HCT116 (cell line): ENCODE measurements around the gene HAPLN2. TPM values are rescaled to one million over a fixed set of nuclear protein-coding genes. Genes with fewer than 3 reads are reported as not detected.
A peak's percentile ranks its signal among the peaks of the same experiment; 100 is the strongest.

Experiments
- ATAC-seq: fragments of 200-7000 bp; cut with Tn5 transposase; 2 replicates; pipeline ENCODE4 v1.9.1; 2020; ENCODE audit warnings: mild to moderate bottlenecking, moderate library complexity
- BruUV-seq: library from RNA; stranded (reverse); fragments of 400-500 nt; replicated peaks from 2 replicates; lab custom pipeline; 2021; lab: Mats Ljungman, UMichigan
- CTCF ChIA-PET: fragments of 300-600 bp; sonication (Branson Sonifier 250); formaldehyde crosslinking; loops from one replicate; lab custom pipeline; 2021; ENCODE audit warnings: antibody characterized with exemption; lab: Charles Lee
- POLR2A ChIA-PET: fragments of 300-600, 350-600 bp; sonication (Branson Sonifier 250); formaldehyde crosslinking; loops from one replicate; lab custom pipeline; 2021; ENCODE audit warnings: antibody characterized with exemption; lab: Charles Lee
- RAD21 ChIA-PET, 2 experiments: fragments of 300-600 bp; sonication (Branson Sonifier 250); formaldehyde crosslinking; loops; one replicate each; lab custom pipeline; 2023; ENCODE audit warnings: low total read pairs in 2 of 2; ENCODE audit not compliant: uncharacterized antibody in 2 of 2, unreplicated experiment in 2 of 2, low non-redundant PET in 1 of 2; lab: Charles Lee
- DNase-seq: peaks from one replicate; pipeline ENCODE4 v3.0.0-alpha.2; 2010; ENCODE audit warnings: low read depth, low spot score
- H2AFZ ChIP-seq: fragments of 200-600 bp; shearing (Covaris generic), sonication (generic); 2 replicates; pipeline ENCODE4 v1.6.1; 2017; ENCODE audit warnings: low read depth, mixed run types, mixed read lengths, antibody characterized with exemption, low read length; ENCODE audit not compliant: poor library complexity, severe bottlenecking
- H3K27ac ChIP-seq: 2 replicates; pipeline ENCODE4 v1.5.1; 2012; ENCODE audit warnings: low read depth, low read length
- H3K27me3 ChIP-seq: fragments of 200-600 bp; sonication (generic); 2 replicates; pipeline ENCODE4 v1.6.1; 2016; ENCODE audit warnings: mixed run types, low read length, mixed read lengths; ENCODE audit not compliant: insufficient read depth
- H3K36me3 ChIP-seq, 2 experiments: fragments of 200-500 bp in 1 of 2; fragments of 200-600 bp in 1 of 2; sonication (Bioruptor generic) in 1 of 2; sonication (generic) in 1 of 2; 2 replicates each; pipeline versions ENCODE4 v1.5.1 to v1.6.1; 2014 to 2016; ENCODE audit warnings: low read length in 2 of 2, inconsistent platforms in 1 of 2, mixed read lengths in 1 of 2, mixed run types in 1 of 2; ENCODE audit not compliant: insufficient read depth in 2 of 2, control insufficient read depth in 1 of 2
- H3K4me1 ChIP-seq, 2 experiments: fragments of 200-600 bp in 1 of 2; sonication (generic) in 1 of 2; 2 replicates each; pipeline versions ENCODE4 v1.5.1 to v1.6.1; 2012 to 2017; ENCODE audit warnings: low read length in 2 of 2, inconsistent platforms in 1 of 2, mild to moderate bottlenecking in 1 of 2, mixed read lengths in 1 of 2, mixed run types in 1 of 2, moderate library complexity in 1 of 2; ENCODE audit not compliant: insufficient read depth in 2 of 2, control insufficient read depth in 1 of 2
- H3K4me2 ChIP-seq: fragments of 200-600 bp; sonication (generic); 2 replicates; pipeline ENCODE4 v1.6.1; 2017; ENCODE audit warnings: mixed run types, low read length, mixed read lengths
- H3K4me3 ChIP-seq, 2 experiments: fragments of 200-600 bp in 1 of 2; sonication (generic) in 1 of 2; replicated peaks in 1 of 2; 2 replicates each; pipeline ENCODE4 v1.5.1; 2011 to 2016; ENCODE audit warnings: low read length in 2 of 2, control low read depth in 1 of 2, low read depth in 1 of 2, mild to moderate bottlenecking in 1 of 2, mixed read lengths in 1 of 2, mixed run types in 1 of 2
- H3K79me2 ChIP-seq: fragments of 200-600 bp; sonication (generic); 2 replicates; pipeline ENCODE4 v1.6.1; 2017; ENCODE audit warnings: mild to moderate bottlenecking, mixed run types, low read length, moderate library complexity, mixed read lengths; ENCODE audit not compliant: insufficient read depth
- H3K9ac ChIP-seq: fragments of 200-600 bp; sonication (generic); 2 replicates; pipeline ENCODE4 v1.6.1; 2016; ENCODE audit warnings: low read length, mixed read lengths
- H3K9me2 ChIP-seq: fragments of 200-600 bp; sonication (generic), shearing (Covaris generic); 2 replicates; pipeline ENCODE4 v1.6.1; 2017; ENCODE audit warnings: mixed run types, mild to moderate bottlenecking, moderate library complexity; ENCODE audit not compliant: insufficient read depth
- H3K9me3 ChIP-seq, 2 experiments: fragments of 200-500 bp in 1 of 2; fragments of 200-600 bp in 1 of 2; sonication (Bioruptor generic) in 1 of 2; sonication (generic) in 1 of 2; 2 replicates each; pipeline ENCODE4 v1.6.1; 2014 to 2017; ENCODE audit warnings: low read length in 2 of 2, mixed read lengths in 2 of 2, inconsistent platforms in 1 of 2, low read depth in 1 of 2, mild to moderate bottlenecking in 1 of 2, mixed run types in 1 of 2, moderate library complexity in 1 of 2; ENCODE audit not compliant: control insufficient read depth in 1 of 2, insufficient read depth in 1 of 2
- H4K20me1 ChIP-seq: fragments of 200-600 bp; sonication (generic), shearing (Covaris generic); 2 replicates; pipeline ENCODE4 v1.6.1; 2017; ENCODE audit warnings: mixed run types, mild to moderate bottlenecking, moderate library complexity; ENCODE audit not compliant: insufficient read depth
- CBX3 ChIP-seq: IDR thresholded peaks from 2 replicates; pipeline ENCODE4 v1.6.1; 2012; ENCODE audit warnings: low read depth
- EZH2phosphoT487 ChIP-seq: fragments of 200-600 bp; IDR thresholded peaks from 2 replicates; pipeline ENCODE4 v1.6.1; 2018; ENCODE audit warnings: antibody characterized with exemption, borderline replicate concordance
- MAX ChIP-seq: IDR thresholded peaks from 2 replicates; pipeline ENCODE4 v1.6.1; 2012
- POLR2A ChIP-seq: IDR thresholded peaks from 2 replicates; pipeline ENCODE4 v1.7.0; 2011; ENCODE audit warnings: borderline replicate concordance; ENCODE audit not compliant: insufficient read depth, insufficient read length; ENCODE audit errors: extremely low read depth
- POLR2AphosphoS5 ChIP-seq: IDR thresholded peaks from 2 replicates; pipeline ENCODE4 v1.6.1; 2011; ENCODE audit warnings: mild to moderate bottlenecking, low read depth, low read length, moderate library complexity
- SIN3A ChIP-seq: IDR thresholded peaks from 2 replicates; pipeline ENCODE4 v1.6.1; 2012; ENCODE audit warnings: low read depth
- SP1 ChIP-seq: IDR thresholded peaks from 2 replicates; pipeline ENCODE4 v1.6.1; 2012; ENCODE audit warnings: low read depth
- TCF7L2 ChIP-seq: IDR thresholded peaks from 2 replicates; pipeline ENCODE4 v1.7.0; 2011; ENCODE audit warnings: borderline replicate concordance, inconsistent platforms; ENCODE audit not compliant: insufficient read depth, insufficient read length; ENCODE audit errors: extremely low read depth
- YY1 ChIP-seq: IDR thresholded peaks from 2 replicates; pipeline ENCODE4 v1.6.1; 2011; ENCODE audit warnings: low read length, low read depth, moderate library complexity, mild to moderate bottlenecking; ENCODE audit not compliant: insufficient replicate concordance; ENCODE audit errors: extremely low read depth
- ZFX ChIP-seq: fragments of 450-650 bp; IDR thresholded peaks from 2 replicates; pipeline ENCODE4 v1.6.1; 2017
- intact Hi-C: fragments of 100-400 bp; cut with micrococcal nuclease; formaldehyde crosslinking; loops from 2 replicates; pipeline ENCODE4 v1.10.0; 2022
- total RNA-seq: library from RNA; stranded (reverse); gene quantifications from one replicate; pipeline ENCODE4 v1.2.1, GENCODE V29; 2021; ENCODE audit not compliant: unreplicated experiment

HAPLN2 gene
- total RNA-seq, 1 experiment from 2014 or later, result 0.54 TPM

GRCh38 chr1:156591432-156592157, 27.6 kb upstream of the HAPLN2 start, which contains the start of gene NAXE:
Gene NAXE (plus strand): TSS chr1:156591776. CDS start chr1:156591805, 29 bp downstream.
- H3K9ac ChIP-seq, result peak within 1 kb of the TSS; percentile 97

More at GRCh38 chr1:156591432-156592157, 27.6 kb upstream of the HAPLN2 start, which contains the start of gene NAXE:
- Histone ChIP-seq H3K36me3 (peaks cover 16 to 35% of the 10 kb centered on the region in 2 experiments; a peak in 3 of 4 replicates), H3K9me2 (no peaks in the 10 kb centered on the region), H3K9me3 (no peaks in the 10 kb centered on the region), H2AFZ (no peak within 1 kb of the TSS), H4K20me1 (no peaks in the 10 kb centered on the region), H3K27me3 (no peaks in the 10 kb centered on the region), H3K27ac (peak within 1 kb of the TSS; percentile 89), H3K4me1 (peaks cover 6 to 30% of the 10 kb centered on the region in 2 experiments; a peak in 3 of 4 replicates), H3K79me2 (peaks cover 18% of the 10 kb centered on the region; the same call in 1 of the 2 replicates), H3K4me2 (peak within 1 kb of the TSS; percentile 84), H3K4me3 (peak within 1 kb of the TSS; percentile 60 to 95)
- ChIA-PET POLR2A (interaction anchor here (0.5 to 0.9 kb wide), 4 partner anchors 13 to 499 kb away, joined by 3 to 4 read pairs (median 4); partner anchors contain the start of gene TTC24), RAD21 (interaction anchor here (0.6 kb wide), 2 partner anchors 25 to 58 kb away, joined by 3 read pairs; no protein-coding TSS in a partner anchor), CTCF (interaction anchor here (1.0 to 2.3 kb wide), 5 partner anchors 10 to 97 kb away, joined by 3 to 12 read pairs (median 4); partner anchors contain the start of genes GPATCH4 and HAPLN2)
- ATAC-seq, result peak; percentile 88
- TF ChIP-seq YY1, result no peak
- peak; percentile 9 for TF ChIP-seq TCF7L2
- peak; percentile 98 for TF ChIP-seq POLR2AphosphoS5
- no peak for TF ChIP-seq SP1
- TF ChIP-seq SIN3A, result peak; percentile 75
- TF ChIP-seq ZFX, result peak; percentile 94
- TF ChIP-seq EZH2phosphoT487, result no peak
- 0 out of 2 replicates have a peak, but pooled peaks have one; percentile 66 for TF ChIP-seq MAX
- TF ChIP-seq POLR2A, result peak; percentile 86
- no peak for TF ChIP-seq CBX3
- no TSS peak for BruUV-seq
- intact Hi-C loops, result no loop called here
- DNase-seq, result no peak
